NCI-H510A treated with DMSO at 0.1 percent for 48 hours (cell line): Measurements from ENCODE around the gene HOXD9.

ENCODE experiments used
- DNase-seq: peaks from one replicate; lab custom pipeline; 2025; lab: John Stamatoyannopoulos, UW

Gene HOXD9

GRCh38 chr2:176152350-176153181 is 30.0 kb downstream of the HOXD9 start:
- DNase-seq = peak; percentile 54

DNA sequence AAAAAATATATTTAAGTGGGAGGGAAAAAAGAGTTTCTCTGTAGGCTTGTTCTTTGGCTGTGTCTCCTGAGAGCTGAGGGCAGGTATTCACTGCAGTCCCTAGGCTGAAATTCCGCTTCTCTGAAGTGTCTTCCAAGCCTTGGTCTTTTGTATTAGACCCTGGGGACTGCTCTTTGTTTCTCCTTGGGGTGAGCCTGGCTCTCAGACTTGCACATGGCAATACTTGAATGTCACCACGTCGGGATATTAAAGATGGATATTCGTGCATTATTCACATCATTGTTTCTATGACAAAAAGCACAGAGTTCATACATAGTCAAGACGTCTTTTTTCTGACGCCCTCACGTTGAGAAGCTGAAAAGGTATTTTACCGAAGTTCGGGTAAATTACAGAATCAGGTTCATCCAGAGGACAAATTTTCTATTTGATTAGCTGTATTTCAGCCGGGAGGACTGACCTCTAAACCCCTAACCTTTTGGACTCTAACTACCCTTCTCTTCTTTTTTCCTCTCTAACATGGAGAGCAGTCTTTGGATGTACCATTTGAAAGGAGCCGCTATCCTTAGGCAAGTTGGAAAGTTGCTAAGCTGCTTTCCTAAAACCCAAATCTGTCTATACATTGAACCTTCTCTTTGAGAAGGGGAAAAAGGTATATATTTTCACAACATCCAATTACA is 32.2 kb downstream of the HOXD9 start:
- no peak for DNase-seq

- DNase-seq = no peak
These were observed 33.0 kb downstream of the HOXD9 start for GRCh38 chr2:176155356-176156044.

DNA sequence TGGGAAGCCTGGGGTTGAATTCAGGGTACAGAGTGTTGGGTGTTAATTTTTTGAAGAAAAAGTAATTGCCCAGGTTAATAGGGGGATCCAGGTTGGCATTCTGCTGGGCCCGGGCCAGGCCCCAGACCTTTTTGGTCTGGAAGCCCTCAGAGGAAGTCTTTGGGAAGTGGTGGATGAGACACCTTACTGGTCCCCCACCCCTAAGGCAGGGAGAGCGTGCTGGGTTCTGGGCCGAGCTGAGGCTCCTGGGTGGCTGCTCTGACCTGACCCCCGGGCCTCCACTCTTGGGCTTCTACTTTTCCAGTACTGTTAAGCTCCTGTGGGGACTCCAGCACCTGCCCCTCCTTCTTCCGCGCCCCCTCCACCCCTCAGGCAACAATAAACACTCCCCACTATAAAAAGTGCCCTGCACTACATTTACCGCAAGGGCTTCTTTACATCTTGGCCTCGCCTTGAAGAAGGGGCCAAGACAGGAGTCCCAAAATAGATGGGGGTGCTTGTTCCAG is 33.8 kb downstream of the HOXD9 start:
- DNase-seq = no peak

- DNase-seq = peak; percentile 43
These were observed 34.4 kb downstream of the HOXD9 start, which contains the start of gene HOXD3 for GRCh38 chr2:176156807-176157498. Gene HOXD3, plus strand, starts transcription at chr2:176157307. Its CDS starts 11,808 bp downstream, at chr2:176169115.

DNA sequence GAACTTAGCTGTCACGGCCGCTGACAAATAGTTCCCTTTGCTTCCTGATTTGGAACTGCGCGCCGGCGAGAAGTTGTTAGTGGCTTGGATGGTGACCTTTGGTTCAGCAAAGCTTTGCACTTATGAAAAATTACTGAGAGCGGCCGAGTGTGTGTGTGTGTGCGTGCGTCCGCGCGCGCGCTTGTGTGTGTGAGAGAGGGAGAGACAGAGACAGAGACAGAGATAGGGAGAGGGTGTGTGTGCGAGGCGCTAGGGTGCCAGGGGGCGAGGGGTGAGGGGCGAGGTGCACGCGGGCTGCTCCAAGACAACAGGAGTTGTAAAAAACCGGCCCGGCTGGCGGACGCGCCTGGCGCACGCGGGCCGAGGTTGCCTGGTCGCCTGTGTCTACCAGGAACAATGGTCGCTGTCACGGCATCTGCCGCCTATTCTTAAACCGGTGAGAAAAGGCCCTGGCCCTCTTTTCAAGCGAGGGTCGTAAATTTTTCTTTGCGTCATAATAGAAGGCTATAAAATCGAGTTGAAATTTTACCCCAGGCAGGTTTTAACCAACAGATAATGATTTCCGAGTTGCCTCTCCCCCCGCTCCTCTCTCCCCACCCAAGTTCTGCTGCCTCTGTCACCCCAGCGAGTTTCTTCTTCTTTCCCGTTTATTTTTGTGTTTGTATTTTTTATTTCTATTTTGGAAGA is 35.1 kb downstream of the HOXD9 start:
- peak; percentile 67 for DNase-seq

DNA sequence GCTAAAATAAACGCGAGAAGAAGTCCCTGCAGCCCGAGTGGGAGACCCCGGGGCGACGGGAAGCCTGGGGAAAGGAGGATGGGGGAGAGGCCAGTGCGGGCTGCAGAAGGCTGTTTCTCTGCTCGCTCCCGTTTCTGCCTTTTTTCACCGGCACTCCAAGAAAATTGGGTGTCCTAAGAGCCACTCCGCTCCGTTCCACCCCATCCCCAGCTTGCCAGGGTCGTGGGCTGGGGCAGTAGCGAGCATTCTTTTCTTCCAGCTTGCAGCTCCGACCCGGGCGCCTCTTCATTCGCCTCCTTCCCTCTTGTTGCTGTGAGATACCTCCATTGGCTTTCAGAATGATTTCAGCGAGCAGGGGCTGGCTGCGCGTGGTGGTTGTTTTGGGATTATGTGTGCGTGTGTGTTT is 35.7 kb downstream of the HOXD9 start:
- peak; percentile 67 for DNase-seq

DNA sequence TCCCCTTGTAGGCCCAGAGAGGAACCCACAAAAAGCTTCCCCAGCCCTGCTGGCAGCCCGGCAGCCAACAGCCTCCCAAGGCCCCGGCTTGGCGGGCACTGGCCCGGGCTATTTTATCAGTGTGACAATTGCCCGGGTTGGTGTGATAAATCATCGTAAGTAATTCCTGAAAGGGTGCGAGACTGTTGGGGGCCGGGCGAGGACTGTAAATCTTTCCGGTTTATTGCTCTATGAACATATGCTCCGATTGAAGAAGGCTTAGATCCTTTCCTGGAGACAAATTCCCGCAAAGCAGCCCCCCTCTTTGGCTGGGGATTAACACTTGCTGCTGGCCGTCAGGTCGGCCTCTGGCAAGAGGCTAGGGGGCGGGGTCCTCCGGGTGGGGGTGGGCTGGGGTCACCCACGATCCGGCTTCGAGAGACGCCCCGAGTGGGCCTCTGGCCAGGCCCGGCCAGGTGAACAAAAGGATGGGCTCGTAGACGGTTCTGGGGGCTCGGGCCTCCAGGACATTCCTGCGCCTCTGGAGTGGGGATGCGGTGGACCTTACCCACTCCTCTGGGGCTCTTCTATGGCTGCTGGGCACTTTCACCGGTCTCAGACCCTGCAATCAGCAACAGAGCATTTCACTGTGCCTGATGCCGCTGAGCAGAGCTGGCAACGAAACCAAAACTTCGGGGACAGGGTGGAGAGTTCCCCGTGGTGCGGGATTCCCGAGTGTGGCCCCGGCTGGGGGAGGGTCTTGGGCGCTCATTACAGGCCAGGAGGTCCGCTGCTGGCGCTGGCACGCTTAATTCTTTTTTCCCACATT is 36.5 kb downstream of the HOXD9 start:
- DNase-seq = no peak

DNA sequence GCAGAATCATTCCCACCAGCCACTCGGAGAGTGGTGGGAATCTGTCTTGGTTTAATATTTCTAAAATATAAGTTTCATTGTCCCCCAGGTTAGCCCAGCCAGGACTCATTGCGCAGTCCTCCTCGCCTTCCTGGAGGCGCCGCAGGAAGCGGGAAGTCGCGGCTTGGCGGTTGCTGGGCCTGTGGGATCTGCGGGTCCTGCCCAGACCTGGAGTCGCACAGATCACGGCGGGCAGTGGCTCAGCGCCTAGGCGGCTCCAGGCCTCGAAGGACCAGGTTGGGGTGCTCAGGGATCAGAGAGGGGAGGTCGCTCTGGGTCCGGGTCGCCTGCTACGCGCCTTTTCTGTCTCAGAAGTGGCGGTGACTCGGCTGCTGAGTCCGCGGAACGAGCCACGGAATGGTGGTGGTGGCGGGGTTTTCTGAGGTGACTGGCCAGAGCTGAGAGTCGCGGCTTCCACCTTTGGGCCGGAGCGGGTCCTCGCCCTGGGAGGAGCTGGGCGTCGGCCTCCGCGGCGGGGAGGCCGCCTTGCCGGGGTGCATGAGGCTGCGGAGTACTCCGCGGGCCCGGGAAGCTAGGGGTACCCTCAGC is 37.2 kb downstream of the HOXD9 start:
- no peak for DNase-seq

- DNase-seq = no peak
These were observed 37.9 kb downstream of the HOXD9 start for GRCh38 chr2:176160251-176160985.

GRCh38 chr2:176160986-176161824 is 38.7 kb downstream of the HOXD9 start:
- no peak for DNase-seq

DNA sequence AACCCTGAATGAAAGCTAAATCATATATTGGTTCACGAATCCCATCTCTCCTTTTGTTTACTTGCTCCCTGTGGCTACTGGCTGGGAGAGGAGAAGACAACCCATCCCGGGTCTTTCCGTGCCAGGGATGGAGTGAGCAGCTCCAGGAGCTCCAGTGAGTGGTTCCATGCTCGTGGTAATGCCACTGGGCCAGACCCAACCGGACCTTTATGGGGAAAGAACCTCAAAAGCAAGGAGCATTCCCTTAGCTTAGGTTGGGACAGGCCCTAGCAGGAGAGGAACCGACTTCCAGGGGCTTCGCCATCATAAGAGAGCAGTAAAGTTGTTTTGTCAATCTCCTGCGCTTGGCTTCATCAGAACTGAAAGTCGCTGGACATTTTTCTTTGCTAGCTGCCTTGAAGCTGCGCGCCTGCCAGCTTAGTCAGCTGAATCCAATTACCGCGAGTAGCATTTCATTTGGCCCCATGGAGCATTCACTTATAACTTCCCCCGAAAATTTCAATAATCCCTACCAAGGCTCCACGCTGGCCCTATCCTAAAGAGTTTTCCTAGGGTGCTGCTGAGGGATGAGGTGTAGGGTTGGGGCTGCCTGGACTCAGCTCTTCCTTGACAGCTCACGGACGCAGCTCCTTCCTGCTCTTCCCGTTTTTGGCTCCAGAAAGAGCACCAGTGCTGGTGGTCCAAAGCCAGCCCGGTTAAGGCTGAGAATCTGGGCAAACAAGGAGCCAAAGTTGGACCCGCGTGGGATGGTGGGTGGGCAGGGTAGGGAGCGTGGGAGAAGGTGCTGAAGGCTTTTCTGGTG is 39.5 kb downstream of the HOXD9 start:
- no peak for DNase-seq

- no peak for DNase-seq
These were observed 40.6 kb downstream of the HOXD9 start for GRCh38 chr2:176162911-176163671.

DNA sequence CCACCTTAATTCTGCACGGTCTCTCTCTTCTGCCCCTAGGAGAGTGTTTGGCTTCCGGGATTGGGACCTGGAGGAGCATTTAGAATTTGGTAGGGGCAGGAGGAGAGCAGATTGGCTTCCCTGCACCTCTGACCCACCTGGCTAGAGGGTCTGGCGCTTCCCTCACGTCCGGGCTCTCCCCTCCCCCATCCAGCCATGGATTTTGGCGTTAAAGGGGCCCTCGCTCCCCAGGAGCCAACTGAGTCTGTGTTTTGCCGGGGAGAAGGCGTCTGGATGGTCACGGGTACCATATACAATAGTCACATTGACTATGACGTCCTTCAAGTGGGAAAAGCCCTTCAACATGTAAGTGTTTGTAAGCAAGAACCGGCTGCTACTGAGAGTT is 41.1 kb downstream of the HOXD9 start:
- no peak for DNase-seq

DNA sequence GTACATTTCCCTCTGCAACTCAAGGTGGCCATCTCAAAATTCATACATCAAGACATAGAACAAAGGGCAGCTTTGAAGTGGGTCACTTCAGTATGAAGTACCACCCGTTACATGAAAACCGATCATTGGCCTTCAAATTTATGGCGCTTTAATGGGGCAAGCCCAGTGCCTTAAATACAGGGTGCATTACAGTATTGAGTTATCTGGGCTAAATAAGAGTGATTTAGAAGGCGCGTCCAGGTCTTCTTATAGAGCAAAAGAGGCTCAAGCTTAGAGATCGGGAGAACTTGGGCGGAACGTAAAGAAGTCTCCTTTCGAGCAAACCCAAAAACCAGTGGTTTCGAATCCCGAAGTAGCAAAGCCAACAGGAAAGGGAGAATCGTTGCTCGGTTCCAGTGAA is 41.7 kb downstream of the HOXD9 start:
- DNase-seq = no peak

- no peak for DNase-seq
These were observed 42.3 kb downstream of the HOXD9 start for GRCh38 chr2:176164611-176165369.
